H9 (cell line): Measurements from ENCODE around the gene NXN. TPM values are rescaled to one million over a fixed set of nuclear protein-coding genes. Genes with fewer than 3 reads are reported as not detected.

Experiments used
- DNase-seq: peaks from one replicate; pipeline ENCODE4 v3.0.0-alpha.2; 2017
- H2AFZ ChIP-seq: one replicate; pipeline ENCODE4 v1.6.1; 2013; ENCODE audit warnings: mild to moderate bottlenecking, low read length, control low read depth, moderate library complexity
- H2AK5ac ChIP-seq: 2 replicates; pipeline ENCODE4 v1.6.1; 2013; ENCODE audit warnings: low read length, control low read depth, mixed read lengths; ENCODE audit not compliant: insufficient read length
- H2BK120ac ChIP-seq: one replicate; pipeline ENCODE4 v1.6.1; 2013; ENCODE audit warnings: low read depth, mild to moderate bottlenecking, low read length, control low read depth, inconsistent platforms; ENCODE audit not compliant: poor library complexity, severe bottlenecking
- H2BK12ac ChIP-seq: 2 replicates; pipeline ENCODE4 v1.6.1; 2013; ENCODE audit warnings: low read length, control low read depth, mixed read lengths, low read depth; ENCODE audit not compliant: insufficient read length
- H2BK15ac ChIP-seq: 2 replicates; pipeline ENCODE4 v1.6.1; 2013; ENCODE audit warnings: low read depth, low read length, control low read depth
- H2BK20ac ChIP-seq: one replicate; pipeline ENCODE4 v1.6.1; 2013; ENCODE audit warnings: low read depth, mild to moderate bottlenecking, low read length, control low read depth, inconsistent platforms; ENCODE audit not compliant: poor library complexity, severe bottlenecking
- H2BK5ac ChIP-seq: 2 replicates; pipeline ENCODE4 v1.6.1; 2013; ENCODE audit warnings: low read length, control low read depth, mixed read lengths; ENCODE audit not compliant: insufficient read length
- H3K14ac ChIP-seq: 2 replicates; pipeline ENCODE4 v1.6.1; 2013; ENCODE audit warnings: low read length, control low read depth; ENCODE audit not compliant: insufficient read depth
- H3K18ac ChIP-seq: 2 replicates; pipeline ENCODE4 v1.6.1; 2013; ENCODE audit warnings: low read depth, mild to moderate bottlenecking, mixed read lengths, low read length, control low read depth; ENCODE audit not compliant: insufficient read length
- H3K23ac ChIP-seq: 2 replicates; pipeline ENCODE4 v1.6.1; 2013; ENCODE audit warnings: low read length, control low read depth, mixed read lengths, low read depth; ENCODE audit not compliant: insufficient read length
- H3K23me2 ChIP-seq: 2 replicates; pipeline ENCODE4 v1.6.1; 2013; ENCODE audit warnings: low read depth, mild to moderate bottlenecking, mixed read lengths, low read length, control low read depth; ENCODE audit not compliant: insufficient read length, poor library complexity, severe bottlenecking
- H3K27ac ChIP-seq: 2 replicates; pipeline ENCODE4 v1.5.1; 2013; ENCODE audit warnings: low read length, control low read depth, mixed read lengths, low read depth; ENCODE audit not compliant: insufficient read length
- H3K27me3 ChIP-seq: 2 replicates; pipeline ENCODE4 v1.6.1; 2013; ENCODE audit warnings: low read length, control low read depth, inconsistent platforms; ENCODE audit not compliant: insufficient read depth
- H3K4ac ChIP-seq: 2 replicates; pipeline ENCODE4 v1.6.1; 2013; ENCODE audit warnings: low read depth, mild to moderate bottlenecking, control low read depth, inconsistent platforms, low read length, moderate library complexity
- H3K4me1 ChIP-seq: 2 replicates; pipeline ENCODE4 v1.6.1; 2013; ENCODE audit warnings: low read length, control low read depth, inconsistent platforms; ENCODE audit not compliant: insufficient read depth
- H3K4me2 ChIP-seq: 2 replicates; pipeline ENCODE4 v1.6.1; 2013; ENCODE audit warnings: low read length, control low read depth, mixed read lengths; ENCODE audit not compliant: insufficient read length, insufficient read depth
- H3K56ac ChIP-seq: 2 replicates; pipeline ENCODE4 v1.6.1; 2013; ENCODE audit warnings: low read depth, mild to moderate bottlenecking, mixed read lengths, low read length, control low read depth; ENCODE audit not compliant: insufficient read length
- H3K79me1 ChIP-seq: 2 replicates; pipeline ENCODE4 v1.6.1; 2013; ENCODE audit warnings: low read depth, mild to moderate bottlenecking, moderate library complexity, low read length, control low read depth, inconsistent platforms; ENCODE audit not compliant: insufficient read depth, poor library complexity, severe bottlenecking
- H3K79me2 ChIP-seq: 2 replicates; pipeline ENCODE4 v1.6.1; 2013; ENCODE audit warnings: low read length, control low read depth, inconsistent platforms; ENCODE audit not compliant: insufficient read depth
- H3K9ac ChIP-seq: 2 replicates; pipeline ENCODE4 v1.6.1; 2013; ENCODE audit warnings: low read length, control low read depth, mixed read lengths; ENCODE audit not compliant: insufficient read length; ENCODE audit errors: extremely low read depth
- H3K9me3 ChIP-seq: one replicate; pipeline ENCODE4 v1.6.1; 2013; ENCODE audit warnings: low read depth, low read length, inconsistent platforms; ENCODE audit not compliant: control insufficient read depth
- H3T11ph ChIP-seq: one replicate; pipeline ENCODE4 v1.6.1; 2013; ENCODE audit warnings: mild to moderate bottlenecking, low read length, control low read depth, inconsistent platforms
- H4K20me1 ChIP-seq: one replicate; pipeline ENCODE4 v1.6.1; 2013; ENCODE audit not compliant: control insufficient read depth, insufficient read length, insufficient read depth
- H4K5ac ChIP-seq: 2 replicates; pipeline ENCODE4 v1.6.1; 2013; ENCODE audit warnings: low read depth, mild to moderate bottlenecking, mixed read lengths, low read length, control low read depth; ENCODE audit not compliant: insufficient read length
- H4K8ac ChIP-seq: replicated peaks from 2 replicates; pipeline ENCODE4 v1.6.1; 2013; ENCODE audit warnings: low read length, control low read depth, mixed read lengths, low read depth; ENCODE audit not compliant: insufficient read length
- H4K91ac ChIP-seq: 2 replicates; pipeline ENCODE4 v1.6.1; 2013; ENCODE audit warnings: low read depth, mild to moderate bottlenecking, moderate library complexity, mixed read lengths, low read length, control low read depth; ENCODE audit not compliant: insufficient read length
- H3K27ac Mint-ChIP-seq, 3 experiments: 2 replicates in 2 of 3; 3 replicates in 1 of 3; pipeline ENCODE4 v1.8.0; 2020 to 2021; ENCODE audit warnings: mixed read lengths in 3 of 3, mild to moderate bottlenecking in 1 of 3, moderate library complexity in 1 of 3
- H3K27me3 Mint-ChIP-seq: 2 replicates; pipeline ENCODE4 v1.8.0; 2021; ENCODE audit warnings: low read depth, mild to moderate bottlenecking, moderate library complexity, mixed read lengths
- H3K36me3 Mint-ChIP-seq, 3 experiments: 2 replicates in 2 of 3; 3 replicates in 1 of 3; pipeline ENCODE4 v1.8.0; 2020 to 2021; ENCODE audit warnings: low read depth in 3 of 3, mixed read lengths in 3 of 3; ENCODE audit not compliant: insufficient read depth in 1 of 3
- H3K4me1 Mint-ChIP-seq, 2 experiments: 2 replicates each; pipeline ENCODE4 v1.8.0; 2020; ENCODE audit warnings: mixed read lengths in 2 of 2
- H3K4me3 Mint-ChIP-seq, 2 experiments: 2 replicates in 1 of 2; 3 replicates in 1 of 2; pipeline ENCODE4 v1.8.0; 2020 to 2021; ENCODE audit warnings: mild to moderate bottlenecking in 2 of 2, mixed read lengths in 2 of 2, moderate library complexity in 1 of 2
- H3K9me3 Mint-ChIP-seq, 2 experiments: 2 replicates in 1 of 2; 3 replicates in 1 of 2; pipeline ENCODE4 v1.8.0; 2020; ENCODE audit warnings: mild to moderate bottlenecking in 2 of 2, mixed read lengths in 2 of 2, moderate library complexity in 1 of 2
- CTCF ChIP-seq: fragments of 200-600 bp; sonication (generic); conservative IDR thresholded peaks from 3 replicates; pipeline ENCODE4 v1.8.0; 2021; ENCODE audit warnings: antibody characterized with exemption, mild to moderate bottlenecking
- WGBS: extraction: QIAGEN DNeasy Blood & Tissue Kit; methylation state at CpG from one replicate; pipeline ENCODE4 v1.1.7; 2013; ENCODE audit warnings: missing lambda C conversion rate, low lambda C conversion rate, mixed read lengths; ENCODE audit not compliant: insufficient read length; ENCODE audit errors: extremely low coverage; 5-methylcytosine and 5-hydroxymethylcytosine counted together
- total RNA-seq: library from RNA; stranded (reverse); gene quantifications from 2 replicates; pipeline ENCODE4 v1.2.1, GENCODE V29; 2021

NXN gene
- total RNA-seq, 1 experiment from 2014 or later: 93.6 TPM

- H4K8ac ChIP-seq: no peak overlapping the region
- H2BK120ac ChIP-seq: no peak overlapping the region
- no peak overlapping the region for H3K4me2 ChIP-seq
- H3K9me3 ChIP-seq: no peaks in the 10 kb centered on the region
- no peak overlapping the region for H3K4ac ChIP-seq
- H2BK15ac ChIP-seq: no peak overlapping the region
- H3K4me1 Mint-ChIP-seq: peaks cover 57 to 63% of the 10 kb centered on the region in 2 experiments
- H2AFZ ChIP-seq: no peak overlapping the region
- H3T11ph ChIP-seq: no peak overlapping the region
- no peak overlapping the region for H3K18ac ChIP-seq
- H3K79me1 ChIP-seq: peaks cover 5% of the 10 kb centered on the region
- no peak overlapping the region for H3K56ac ChIP-seq
- 100% methylated on average over 4 of the region's 9 CpGs for WGBS
- H3K27me3 ChIP-seq: no peaks in the 10 kb centered on the region
- H3K4me3 Mint-ChIP-seq: no peak overlapping the region
- H3K36me3 Mint-ChIP-seq: peaks cover 13 to 28% (median 21%) of the 10 kb centered on the region in 3 experiments; a peak in 6 of 7 replicates
- H3K14ac ChIP-seq: no peak overlapping the region
- no peak for DNase-seq
- no peak overlapping the region for H4K5ac ChIP-seq
- H2BK12ac ChIP-seq: no peak overlapping the region
- no peak for TF ChIP-seq CTCF
- peaks cover 5% of the 10 kb centered on the region; the same call in 1 of the 2 replicates for H3K4me1 ChIP-seq
- H3K27me3 Mint-ChIP-seq: no peaks in the 10 kb centered on the region
- H3K27ac ChIP-seq: no peak overlapping the region
- no peak overlapping the region for H3K9ac ChIP-seq
- peak overlapping the region in 2 of 3 experiments; percentile 13 to 50; a peak in 2 of 7 replicates for H3K27ac Mint-ChIP-seq
- no peaks in the 10 kb centered on the region for H4K20me1 ChIP-seq
- H2AK5ac ChIP-seq: no peak overlapping the region
- H3K9me3 Mint-ChIP-seq: no peaks in the 10 kb centered on the region
- no peaks in the 10 kb centered on the region for H3K23me2 ChIP-seq
- peaks cover 9% of the 10 kb centered on the region; the same call in 1 of the 2 replicates for H3K79me2 ChIP-seq
- H2BK5ac ChIP-seq: no peak overlapping the region
- no peak overlapping the region for H2BK20ac ChIP-seq
- H3K23ac ChIP-seq: no peak overlapping the region
- H4K91ac ChIP-seq: no peak overlapping the region
These were observed 55.9 kb downstream of the NXN start for GRCh38 chr17:923633-924032.
